ENCODE results near the gene DMRTB1. TPM values are rescaled to one million over a fixed set of nuclear protein-coding genes. Genes with fewer than 3 reads are reported as not detected.
A peak's percentile ranks its signal among the peaks of the same experiment; 100 is the strongest.

The DMRTB1 gene
- total and polyA plus RNA-seq, 2 of the 8 experiments (the other 6 are each of a cell fraction or from before 2014, with no cell fraction given) = 0.06 to 0.35 TPM

DNA sequence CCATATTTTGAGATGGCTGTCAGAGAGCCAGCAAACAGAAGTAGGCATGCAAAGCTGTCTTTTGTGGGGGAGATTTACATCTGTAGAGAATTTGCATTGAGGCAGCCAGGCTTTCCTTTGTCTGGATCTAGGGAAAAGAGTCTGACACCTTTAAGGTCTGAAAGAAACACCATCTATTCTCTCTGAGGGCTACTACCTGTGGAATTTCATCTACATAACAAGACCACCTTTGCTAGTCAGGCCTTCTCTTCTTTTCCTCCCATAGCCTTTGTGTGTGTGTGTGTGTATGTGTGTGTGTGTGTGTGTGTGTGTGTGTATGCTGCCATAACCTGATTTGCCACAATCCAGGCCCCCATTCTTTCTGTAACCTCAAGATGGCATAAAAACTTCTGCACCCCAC lies 28.4 kb upstream of the DMRTB1 start (continued):
- TF ChIP-seq SIRT6 (IDR thresholded peaks at IDR 0.05; ENCODE audit: low read length) (no peak), SRF (IDR thresholded peaks at IDR 0.05; ENCODE audit: low read depth, low read length) (no peak), TBP (IDR thresholded peaks at IDR 0.05; ENCODE audit: low read depth, low read length) (0 out of 2 replicates have a peak, but pooled peaks have one; percentile 8), ATF3 (IDR thresholded peaks at IDR 0.05; ENCODE audit: insufficient read depth, low read depth, low read length) (no peak), BRCA1 (IDR thresholded peaks at IDR 0.05; ENCODE audit: low read depth, low read length) (no peak), GABPA (IDR thresholded peaks at IDR 0.05; ENCODE audit: borderline replicate concordance, insufficient read depth, low read length) (no peak), CHD7 (IDR thresholded peaks at IDR 0.05; ENCODE audit: insufficient replicate concordance, low read length) (peak; percentile 84), TCF12 (IDR thresholded peaks at IDR 0.05; ENCODE audit: low read depth, low read length) (peak; percentile 28; the same call in 1 of the 2 replicates), PHF8 (conservative IDR thresholded peaks at IDR 0.05; ENCODE audit: low read depth, low read length) (no peak), EGR1 (IDR thresholded peaks at IDR 0.05; ENCODE audit: borderline replicate concordance, low read depth, low read length) (no peak), CEBPB (IDR thresholded peaks at IDR 0.05; ENCODE audit: low read depth, low read length) (no peak)
- TF ChIP-seq, protein P1, sequence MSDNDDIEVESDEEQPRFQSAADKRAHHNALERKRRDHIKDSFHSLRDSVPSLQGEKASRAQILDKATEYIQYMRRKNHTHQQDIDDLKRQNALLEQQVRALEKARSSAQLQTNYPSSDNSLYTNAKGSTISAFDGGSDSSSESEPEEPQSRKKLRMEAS (IDR thresholded peaks at IDR 0.05) = peak; percentile 32
